DOHH2 (cell line): ENCODE results near the gene STX12.

Experiments used
- CTCF ChIP-seq: fragments of 200-600 bp; sonication (generic); IDR thresholded peaks from one replicate; pipeline ENCODE4 v1.5.1; 2014; ENCODE audit warnings: antibody characterized with exemption, mild to moderate bottlenecking, low read depth, low read length; ENCODE audit not compliant: poor library complexity, severe bottlenecking
- EZH2phosphoT487 ChIP-seq: fragments of 200-600 bp; sonication (generic); IDR thresholded peaks from 2 replicates; pipeline ENCODE4 v1.6.1; 2017; ENCODE audit warnings: borderline replicate concordance, mild to moderate bottlenecking, antibody characterized with exemption, low read length, moderate library complexity, mixed read lengths

- TF ChIP-seq EZH2phosphoT487: no peak
- no peak for TF ChIP-seq CTCF
Measured at GRCh38 chr1:27726173-27727044, 46.6 kb upstream of the STX12 start.
